ENCODE results near the gene ATP8B4.

GRCh38 chr15:49908236-49908932 lies 210.6 kb downstream of the ATP8B4 start:
- TF ChIP-seq EZH2 (IDR thresholded peaks at IDR 0.05; ENCODE audit: low read length, missing control alignments) = no peak
- no peak for TF ChIP-seq CTCF (conservative IDR thresholded peaks at IDR 0.05 in 1 of 2, IDR thresholded peaks at IDR 0.05 in 1 of 2; ENCODE audit: low read depth in 1 of 2, low read length in 2 of 2)
